K562 (cell line): ENCODE measurements around the gene DSTYK. TPM values are rescaled to one million over a fixed set of nuclear protein-coding genes. Genes with fewer than 3 reads are reported as not detected.

Experiments used
- ATAC-seq: fragments of 200-7000 bp; cut with Tn5 transposase; 3 replicates; pipeline ENCODE4 v1.9.1; 2020; ENCODE audit warnings: moderate library complexity
- BruUV-seq: library from RNA; stranded (reverse); fragments of 400-500 nt; replicated peaks from 2 replicates; lab custom pipeline; 2021; lab: Mats Ljungman, UMichigan
- CTCF ChIA-PET: fragments of 300-600 bp; formaldehyde crosslinking; extraction: SDS; loops from one replicate; lab custom pipeline; 2021; ENCODE audit warnings: low intra/inter-chr PET ratio; lab: Yijun Ruan, JAX
- POLR2A ChIA-PET: fragments of 300-600, 350-650 bp; sonication (Branson Sonifier 250); formaldehyde crosslinking; extraction: SDS; loops from one replicate; lab custom pipeline; 2021; ENCODE audit warnings: antibody characterized with exemption, inconsistent platforms; lab: Yijun Ruan, JAX
- DNase-seq, 4 experiments: peaks; one replicate each; pipeline versions ENCODE4 v3.0.0 to v3.0.0-alpha.2; 2011 to 2018; ENCODE audit warnings: low spot score in 3 of 4, mixed read lengths in 3 of 4; ENCODE audit errors: extremely low read depth in 1 of 4
- FAIRE-seq: peaks from 2 replicates; lab custom pipeline; 2011; peaks lifted over from hg19 to GRCh38; lab: Jason Lieb, UNC
- H2AFZ ChIP-seq: 2 replicates; pipeline ENCODE4 v1.6.0; 2011; ENCODE audit warnings: low read depth, low read length, control low read depth, inconsistent platforms
- H3K27ac ChIP-seq: fragments of 200-600 bp; 3 replicates; pipeline ENCODE4 v1.8.0; 2011; ENCODE audit warnings: low read depth, mild to moderate bottlenecking, control low read depth, inconsistent platforms, low read length, moderate library complexity, mixed read lengths; ENCODE audit errors: extremely low read depth
- H3K27me3 ChIP-seq, 2 experiments: fragments of 300-600 bp in 1 of 2; 2 replicates in 1 of 2; 3 replicates in 1 of 2; pipeline versions ENCODE4 v1.6.0 to v1.8.0; 2011; ENCODE audit warnings: inconsistent platforms in 2 of 2, low read length in 2 of 2, mild to moderate bottlenecking in 1 of 2, mixed read lengths in 1 of 2, moderate library complexity in 1 of 2; ENCODE audit not compliant: control insufficient read depth in 2 of 2, insufficient read depth in 2 of 2
- H3K36me3 ChIP-seq: fragments of 300-600 bp; 3 replicates; pipeline ENCODE4 v1.8.0; 2011; ENCODE audit warnings: mild to moderate bottlenecking, low read length, inconsistent platforms; ENCODE audit not compliant: control insufficient read depth, insufficient read depth
- H3K4me1 ChIP-seq, 2 experiments: fragments of 200-600 bp in 1 of 2; replicated peaks in 1 of 2; 2 replicates in 1 of 2; 3 replicates in 1 of 2; pipeline versions ENCODE4 v1.5.1 to v1.8.0; 2011; ENCODE audit warnings: inconsistent platforms in 2 of 2, low read length in 2 of 2, mild to moderate bottlenecking in 1 of 2, mixed read lengths in 1 of 2, moderate library complexity in 1 of 2; ENCODE audit not compliant: control insufficient read depth in 2 of 2, insufficient read depth in 2 of 2
- H3K4me2 ChIP-seq: 2 replicates; pipeline ENCODE4 v1.6.1; 2011; ENCODE audit warnings: low read length, control low read depth, inconsistent platforms, mixed read lengths; ENCODE audit not compliant: insufficient read depth
- H3K4me3 ChIP-seq: fragments of 200-600 bp; sonication (generic), shearing (Covaris generic); 2 replicates; pipeline ENCODE4 v1.5.1; 2016; ENCODE audit warnings: control low read depth, inconsistent platforms
- H3K79me2 ChIP-seq: fragments of 200-600 bp; 3 replicates; pipeline ENCODE4 v1.8.0; 2011; ENCODE audit warnings: low read length, inconsistent platforms; ENCODE audit not compliant: control insufficient read depth, insufficient read depth
- H3K9ac ChIP-seq, 2 experiments: 2 replicates each; pipeline versions ENCODE4 v1.6.0 to v1.6.1; 2011; ENCODE audit warnings: low read depth in 2 of 2, low read length in 2 of 2, control low read depth in 1 of 2, inconsistent platforms in 1 of 2, mild to moderate bottlenecking in 1 of 2, mixed read lengths in 1 of 2; ENCODE audit not compliant: insufficient read depth in 1 of 2
- H3K9me1 ChIP-seq: one replicate; pipeline ENCODE4 v1.6.0; 2011; ENCODE audit warnings: inconsistent platforms, mild to moderate bottlenecking, low read length, moderate library complexity; ENCODE audit not compliant: control insufficient read depth, insufficient read depth
- H3K9me3 ChIP-seq: replicated peaks from 2 replicates; pipeline ENCODE4 v1.5.1; 2011; ENCODE audit warnings: low read depth, low read length, inconsistent platforms; ENCODE audit not compliant: control insufficient read depth, insufficient read depth
- H4K20me1 ChIP-seq: replicated peaks from 2 replicates; pipeline ENCODE4 v1.6.1; 2011; ENCODE audit warnings: low read length, inconsistent platforms, mixed read lengths; ENCODE audit not compliant: control insufficient read depth, insufficient read depth
- ARHGAP35 ChIP-seq: fragments of 450-650 bp; IDR thresholded peaks from 2 replicates; pipeline ENCODE4 v1.6.1; 2018; ENCODE audit not compliant: partially characterized antibody
- ETV1 ChIP-seq: fragments of 450-650 bp; conservative IDR thresholded peaks from 2 replicates; pipeline ENCODE4 v1.6.1; 2016; ENCODE audit warnings: missing genetic modification characterization, control low read depth, low read depth, missing compliant biosample characterization
- FOXJ2 ChIP-seq: fragments of 200-800 bp; sonication (Bioruptor generic); IDR thresholded peaks from 2 replicates; pipeline ENCODE4 v1.6.1; 2016; ENCODE audit warnings: missing genetic modification characterization, missing compliant biosample characterization
- NFXL1 ChIP-seq: fragments of 450-650 bp; formaldehyde crosslinking; IDR thresholded peaks from 2 replicates; pipeline ENCODE4 v1.4.0; 2021; ENCODE audit warnings: mild to moderate bottlenecking
- NR2C2 ChIP-seq, 2 experiments: fragments of 200-800 bp in 1 of 2; sonication (Bioruptor generic) in 1 of 2; sonication (generic) in 1 of 2; formaldehyde crosslinking in 1 of 2; IDR thresholded peaks; 2 replicates each; pipeline versions ENCODE4 v1.6.1 to v1.8.0; 2016 to 2022; ENCODE audit warnings: mild to moderate bottlenecking in 1 of 2, missing compliant biosample characterization in 1 of 2, missing genetic modification characterization in 1 of 2, missing genetic modification reagents in 1 of 2
- PYGO2 ChIP-seq: fragments of 450-650 bp; IDR thresholded peaks from 2 replicates; pipeline ENCODE4 v1.6.1; 2016; ENCODE audit warnings: mild to moderate bottlenecking, missing genetic modification characterization, moderate library complexity, missing compliant biosample characterization
- RB1 ChIP-seq: fragments of 450-650 bp; IDR thresholded peaks from 2 replicates; pipeline ENCODE4 v1.6.1; 2017; ENCODE audit warnings: low read depth, mild to moderate bottlenecking
- SRSF1 ChIP-seq: fragments of 200-400 bp; formaldehyde crosslinking; IDR thresholded peaks from 2 replicates; pipeline ENCODE4 v1.6.1; 2017; ENCODE audit warnings: mild to moderate bottlenecking, low read depth, low read length, moderate library complexity
- TFAP4 ChIP-seq: sonication (generic); formaldehyde crosslinking; IDR thresholded peaks from 2 replicates; pipeline ENCODE4 v1.8.0; 2022; ENCODE audit warnings: missing genetic modification reagents, mild to moderate bottlenecking, moderate library complexity, borderline replicate concordance
- ZNF282 ChIP-seq: sonication (generic); formaldehyde crosslinking; IDR thresholded peaks from 2 replicates; pipeline ENCODE4 v1.8.1; 2023; ENCODE audit warnings: missing genetic modification reagents
- WGBS: fragments of 100-300 bp; shearing (Covaris generic); methylation state at CpG from one replicate; pipeline ENCODE4 v1.1.6; 2016; ENCODE audit warnings: low coverage, mixed read lengths; ENCODE audit not compliant: insufficient coverage; ENCODE audit errors: missing lambda C conversion rate; 5-methylcytosine and 5-hydroxymethylcytosine counted together
- in situ Hi-C: fragments of 300-500 bp; cut with MboI; formaldehyde crosslinking; loops from 4 replicates; pipeline ENCODE4 v1.15.0; 2018; ENCODE audit warnings: inconsistent platforms, mixed read lengths
- intact Hi-C: fragments of 100-400 bp; cut with micrococcal nuclease; formaldehyde crosslinking; loops from 2 replicates; pipeline ENCODE4 v1.14.2; 2022
- polyA plus RNA-seq, 8 experiments: library from polyadenylated mRNA; depleted of rRNA in 4 of 8; stranded (reverse) in 5 of 8; unstranded in 3 of 8; fragments of >200 nt; fragmentation: Nextera tagmentation in 2 of 8; fragmentation: Illumina TruSeq in 1 of 8; extraction: Ambion mirVana in 2 of 8; extraction: Trizol in 1 of 8; gene quantifications; 2 replicates each; pipeline versions ENCODE4 v1.2.1 to v1.2.3, GENCODE V29; 2011 to 2014; ENCODE audit warnings: inconsistent platforms in 1 of 8, missing spikeins in 1 of 8
- total RNA-seq, 7 experiments: library from RNA; depleted of rRNA in 6 of 7; stranded (reverse); fragments of >200 nt in 6 of 7; fragmentation: Illumina TruSeq in 2 of 7; extraction: Trizol in 2 of 7; gene quantifications; 2 replicates each; pipeline versions ENCODE4 v1.2.1 to v1.2.3, GENCODE V29; 2011 to 2021; ENCODE audit warnings: low replicate concordance in 1 of 7

The DSTYK gene
- total and polyA plus RNA-seq, 9 of the 15 experiments (the other 6 are each of a cell fraction or from before 2014, with no cell fraction given), result 4.2 to 7.1 (median 6.2) TPM

- Histone ChIP-seq H4K20me1 (no peaks in the 10 kb centered on the region), H3K36me3 (no peaks in the 10 kb centered on the region), H3K27ac (no peak overlapping the region), H3K4me3 (no peak overlapping the region), H3K9ac (no peak overlapping the region), H3K9me3 (no peaks in the 10 kb centered on the region), H3K4me2 (no peak overlapping the region), H3K27me3 (no peaks in the 10 kb centered on the region), H3K4me1 (no peaks in the 10 kb centered on the region; a peak in 1 of 5 replicates), H3K9me1 (no peaks in the 10 kb centered on the region), H2AFZ (no peak overlapping the region), H3K79me2 (no peaks in the 10 kb centered on the region)
- in situ Hi-C loops, result no loop called here
- no peak for FAIRE-seq
- WGBS, result 5% methylated on average over 1 of the region's 1 CpG
- no peak for TF ChIP-seq ZNF282 (CRISPR knock-in tag)
- TF ChIP-seq ARHGAP35, result no peak
- TF ChIP-seq NFXL1, result no peak
- TF ChIP-seq SRSF1, result no peak
- no peak for TF ChIP-seq NR2C2 (CRISPR knock-in tag; IDR thresholded peaks at IDR 0.05)
- TF ChIP-seq NR2C2 (tag; IDR thresholded peaks at IDR 0.05), result no peak
- no peak for TF ChIP-seq ETV1 (tag)
- no peak for TF ChIP-seq TFAP4 (CRISPR knock-in tag)
- no peak for TF ChIP-seq PYGO2 (tag)
- TF ChIP-seq FOXJ2 (tag), result no peak
- no peak for TF ChIP-seq RB1
- DNase-seq, result no peak
- intact Hi-C loops, result no loop called here
- ChIA-PET CTCF (no interaction called here), POLR2A (interaction anchor here (1.0 to 1.7 kb wide), 3 partner anchors 10 to 12 kb away, joined by 4 to 9 read pairs (median 5); partner anchors contain the start of gene RBBP5)
- no peak for ATAC-seq
- no TSS peak for BruUV-seq
Measured at GRCh38 chr1:205133287-205133686, 78.2 kb downstream of the DSTYK start.
